ENCODE data around the gene CGB7.
"Not testable (repeated sequence)": the region's sequence is repeated elsewhere in the genome, so short reads cannot be mapped to it uniquely, and the experiment has no call there.

DNA sequence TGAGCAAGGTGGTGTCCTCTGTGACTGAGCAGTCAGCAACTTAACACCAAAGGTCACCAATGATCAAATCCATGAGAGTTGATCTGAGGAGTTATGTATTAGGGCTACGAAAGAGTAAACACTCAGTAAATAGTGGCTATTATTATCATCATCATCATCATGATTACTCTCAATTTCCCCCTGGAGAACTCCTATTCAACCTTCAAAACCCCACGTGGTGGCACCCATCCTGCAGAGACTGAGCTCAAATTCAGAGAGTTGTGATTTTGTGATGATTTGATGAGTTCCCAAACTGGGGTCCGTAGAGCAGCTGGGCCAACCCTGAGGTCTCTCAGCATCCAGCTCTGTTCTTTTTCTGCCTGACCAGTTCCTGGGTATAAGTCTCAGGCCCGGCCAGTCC lies 7.7 kb downstream of the CGB7 start:
- TF ChIP-seq, protein P1, sequence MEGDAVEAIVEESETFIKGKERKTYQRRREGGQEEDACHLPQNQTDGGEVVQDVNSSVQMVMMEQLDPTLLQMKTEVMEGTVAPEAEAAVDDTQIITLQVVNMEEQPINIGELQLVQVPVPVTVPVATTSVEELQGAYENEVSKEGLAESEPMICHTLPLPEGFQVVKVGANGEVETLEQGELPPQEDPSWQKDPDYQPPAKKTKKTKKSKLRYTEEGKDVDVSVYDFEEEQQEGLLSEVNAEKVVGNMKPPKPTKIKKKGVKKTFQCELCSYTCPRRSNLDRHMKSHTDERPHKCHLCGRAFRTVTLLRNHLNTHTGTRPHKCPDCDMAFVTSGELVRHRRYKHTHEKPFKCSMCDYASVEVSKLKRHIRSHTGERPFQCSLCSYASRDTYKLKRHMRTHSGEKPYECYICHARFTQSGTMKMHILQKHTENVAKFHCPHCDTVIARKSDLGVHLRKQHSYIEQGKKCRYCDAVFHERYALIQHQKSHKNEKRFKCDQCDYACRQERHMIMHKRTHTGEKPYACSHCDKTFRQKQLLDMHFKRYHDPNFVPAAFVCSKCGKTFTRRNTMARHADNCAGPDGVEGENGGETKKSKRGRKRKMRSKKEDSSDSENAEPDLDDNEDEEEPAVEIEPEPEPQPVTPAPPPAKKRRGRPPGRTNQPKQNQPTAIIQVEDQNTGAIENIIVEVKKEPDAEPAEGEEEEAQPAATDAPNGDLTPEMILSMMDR (IDR thresholded peaks at IDR 0.05) = not testable (repeated sequence)
- TF ChIP-seq POLR2A (IDR thresholded peaks at IDR 0.05) = not testable (repeated sequence)
